ENCODE measurements around the gene ROR2.

GRCh38 chr9:91835632-91836031, 114.4 kb downstream of the ROR2 start:
- TF ChIP-seq CTCF (conservative IDR thresholded peaks at IDR 0.05; ENCODE audit: low read depth, low read length), result no peak
- no peak for TF ChIP-seq EZH2 (IDR thresholded peaks at IDR 0.05; ENCODE audit: low read length, unreplicated experiment)
- no peak for TF ChIP-seq EZH2phosphoT487 (IDR thresholded peaks at IDR 0.05; ENCODE audit: borderline replicate concordance, low read length)

Measured in PC-3 (cell line).